WTC11 (cell line): ENCODE measurements around the gene RFTN1.

ENCODE experiments used
- CBFB ChIP-seq: sonication (generic); formaldehyde crosslinking; IDR thresholded peaks from 2 replicates; pipeline ENCODE4 v1.8.1; 2022; ENCODE audit warnings: mild to moderate bottlenecking, low read depth, missing genetic modification reagents
- MLX ChIP-seq: sonication (generic); formaldehyde crosslinking; IDR thresholded peaks from 2 replicates; pipeline ENCODE4 v1.8.1; 2023; ENCODE audit warnings: mild to moderate bottlenecking, missing genetic modification reagents, moderate library complexity
- MXD4 ChIP-seq: fragments of 250-450 bp; sonication (Bioruptor Pico); IDR thresholded peaks from 2 replicates; pipeline ENCODE4 v1.8.0; 2021; ENCODE audit warnings: mild to moderate bottlenecking, moderate library complexity, borderline replicate concordance
- NR3C1 ChIP-seq: sonication (generic); formaldehyde crosslinking; conservative IDR thresholded peaks from 2 replicates; pipeline ENCODE4 v1.8.1; 2023; ENCODE audit warnings: low read depth, mild to moderate bottlenecking, missing genetic modification reagents
- TEAD1 ChIP-seq: sonication (generic); formaldehyde crosslinking; IDR thresholded peaks from 2 replicates; pipeline ENCODE4 v1.8.0; 2022; ENCODE audit warnings: mild to moderate bottlenecking, missing genetic modification reagents
- TP53 ChIP-seq: sonication (generic); formaldehyde crosslinking; IDR thresholded peaks from 2 replicates; pipeline ENCODE4 v1.8.1; 2023; ENCODE audit warnings: mild to moderate bottlenecking, missing genetic modification reagents
- ZBTB21 ChIP-seq: sonication (generic); formaldehyde crosslinking; IDR thresholded peaks from 2 replicates; pipeline ENCODE4 v1.8.1; 2023; ENCODE audit warnings: mild to moderate bottlenecking, missing genetic modification reagents, borderline replicate concordance
- TF ChIP-seq, protein P1 (sequence below): fragments of 200-600 bp; IDR thresholded peaks from 2 replicates; pipeline ENCODE4 v1.8.0; 2022; ENCODE audit warnings: antibody characterized with exemption
- TF ChIP-seq, protein P2 (sequence below): sonication (generic); formaldehyde crosslinking; IDR thresholded peaks from 2 replicates; pipeline ENCODE4 v1.8.0; 2022; ENCODE audit warnings: mild to moderate bottlenecking, missing genetic modification reagents

GRCh38 chr3:16484984-16485383, 28.5 kb downstream of the RFTN1 start:
- TF ChIP-seq, protein P1, sequence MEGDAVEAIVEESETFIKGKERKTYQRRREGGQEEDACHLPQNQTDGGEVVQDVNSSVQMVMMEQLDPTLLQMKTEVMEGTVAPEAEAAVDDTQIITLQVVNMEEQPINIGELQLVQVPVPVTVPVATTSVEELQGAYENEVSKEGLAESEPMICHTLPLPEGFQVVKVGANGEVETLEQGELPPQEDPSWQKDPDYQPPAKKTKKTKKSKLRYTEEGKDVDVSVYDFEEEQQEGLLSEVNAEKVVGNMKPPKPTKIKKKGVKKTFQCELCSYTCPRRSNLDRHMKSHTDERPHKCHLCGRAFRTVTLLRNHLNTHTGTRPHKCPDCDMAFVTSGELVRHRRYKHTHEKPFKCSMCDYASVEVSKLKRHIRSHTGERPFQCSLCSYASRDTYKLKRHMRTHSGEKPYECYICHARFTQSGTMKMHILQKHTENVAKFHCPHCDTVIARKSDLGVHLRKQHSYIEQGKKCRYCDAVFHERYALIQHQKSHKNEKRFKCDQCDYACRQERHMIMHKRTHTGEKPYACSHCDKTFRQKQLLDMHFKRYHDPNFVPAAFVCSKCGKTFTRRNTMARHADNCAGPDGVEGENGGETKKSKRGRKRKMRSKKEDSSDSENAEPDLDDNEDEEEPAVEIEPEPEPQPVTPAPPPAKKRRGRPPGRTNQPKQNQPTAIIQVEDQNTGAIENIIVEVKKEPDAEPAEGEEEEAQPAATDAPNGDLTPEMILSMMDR, result no peak
- TF ChIP-seq NR3C1 (no peak), MLX (no peak), TEAD1 (no peak), ZBTB21 (CRISPR knock-in tag) (no peak), MXD4 (no peak), TP53 (no peak), CBFB (CRISPR knock-in tag) (no peak)
- TF ChIP-seq, protein P2, sequence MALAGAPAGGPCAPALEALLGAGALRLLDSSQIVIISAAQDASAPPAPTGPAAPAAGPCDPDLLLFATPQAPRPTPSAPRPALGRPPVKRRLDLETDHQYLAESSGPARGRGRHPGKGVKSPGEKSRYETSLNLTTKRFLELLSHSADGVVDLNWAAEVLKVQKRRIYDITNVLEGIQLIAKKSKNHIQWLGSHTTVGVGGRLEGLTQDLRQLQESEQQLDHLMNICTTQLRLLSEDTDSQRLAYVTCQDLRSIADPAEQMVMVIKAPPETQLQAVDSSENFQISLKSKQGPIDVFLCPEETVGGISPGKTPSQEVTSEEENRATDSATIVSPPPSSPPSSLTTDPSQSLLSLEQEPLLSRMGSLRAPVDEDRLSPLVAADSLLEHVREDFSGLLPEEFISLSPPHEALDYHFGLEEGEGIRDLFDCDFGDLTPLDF, result no peak
